Calu3 (cell line): ENCODE measurements around the gene MRTFA. TPM values are rescaled to one million over a fixed set of nuclear protein-coding genes. Genes with fewer than 3 reads are reported as not detected.

Experiments
- BruUV-seq: library from RNA; stranded (reverse); fragments of 400-500 nt; replicated peaks from 2 replicates; lab custom pipeline; 2021; lab: Mats Ljungman, UMichigan
- CTCF ChIA-PET: fragments of 300-600 bp; sonication (Branson Sonifier 250); formaldehyde crosslinking; loops from one replicate; lab custom pipeline; 2022; ENCODE audit warnings: antibody characterized with exemption; lab: Charles Lee
- DNase-seq: peaks from one replicate; pipeline ENCODE4 v3.0.0; 2022
- H3K27ac Mint-ChIP-seq: one replicate; pipeline ENCODE4 v1.8.0; 2022; ENCODE audit warnings: mixed read lengths; ENCODE audit not compliant: unreplicated experiment
- H3K27me3 Mint-ChIP-seq: one replicate; pipeline ENCODE4 v1.8.0; 2022; ENCODE audit warnings: mixed read lengths; ENCODE audit not compliant: unreplicated experiment
- H3K36me3 Mint-ChIP-seq: one replicate; pipeline ENCODE4 v1.8.0; 2022; ENCODE audit warnings: mild to moderate bottlenecking, moderate library complexity, mixed read lengths; ENCODE audit not compliant: insufficient read depth, unreplicated experiment
- H3K4me1 Mint-ChIP-seq: one replicate; pipeline ENCODE4 v1.8.0; 2022; ENCODE audit warnings: mild to moderate bottlenecking, low read depth, mixed read lengths; ENCODE audit not compliant: unreplicated experiment
- H3K4me3 Mint-ChIP-seq: one replicate; pipeline ENCODE4 v1.8.0; 2022; ENCODE audit warnings: mild to moderate bottlenecking, low read depth, moderate library complexity, mixed read lengths; ENCODE audit not compliant: unreplicated experiment
- H3K9me3 Mint-ChIP-seq: one replicate; pipeline ENCODE4 v1.8.0; 2022; ENCODE audit warnings: low read depth, mixed read lengths; ENCODE audit not compliant: unreplicated experiment
- intact Hi-C: fragments of 100-400 bp; cut with micrococcal nuclease; formaldehyde crosslinking; loops from one replicate; pipeline ENCODE4 v1.10.0; 2022; ENCODE audit not compliant: unreplicated experiment
- total RNA-seq: library from RNA; stranded (reverse); gene quantifications from 2 replicates; pipeline ENCODE4 v1.2.3, GENCODE V29; 2022
- TF ChIP-seq, protein P1 (sequence below): fragments of 200-600 bp; IDR thresholded peaks from one replicate; pipeline ENCODE4 v1.8.0; 2022; ENCODE audit warnings: antibody characterized with exemption; ENCODE audit not compliant: unreplicated experiment

Gene MRTFA
- total RNA-seq, 1 experiment from 2014 or later = 54.1 TPM

DNA sequence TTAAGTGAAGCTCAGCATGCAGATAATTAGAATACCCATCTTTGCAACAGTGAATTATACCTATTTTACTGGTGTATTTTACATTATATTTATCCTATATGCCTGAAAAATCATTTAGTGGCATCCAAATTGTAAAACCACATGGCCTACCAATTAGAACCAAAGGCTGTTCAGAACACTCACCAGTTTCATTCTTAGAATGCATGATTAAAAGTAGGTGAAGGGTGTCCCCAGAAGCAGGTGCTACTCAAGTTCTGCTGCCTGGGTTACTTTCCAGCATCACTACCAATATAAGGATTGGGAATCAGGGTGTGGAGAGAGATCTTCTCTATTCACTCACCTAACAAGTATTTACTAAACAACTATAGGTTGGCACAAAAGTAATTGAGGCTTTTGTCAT, 162.8 kb downstream of the MRTFA start:
- H3K4me1 Mint-ChIP-seq = peaks cover 14% of the 10 kb centered on the region
- no peak overlapping the region for H3K4me3 Mint-ChIP-seq
- no peak overlapping the region for H3K27ac Mint-ChIP-seq
- no peaks in the 10 kb centered on the region for H3K36me3 Mint-ChIP-seq
- TF ChIP-seq, protein P1, sequence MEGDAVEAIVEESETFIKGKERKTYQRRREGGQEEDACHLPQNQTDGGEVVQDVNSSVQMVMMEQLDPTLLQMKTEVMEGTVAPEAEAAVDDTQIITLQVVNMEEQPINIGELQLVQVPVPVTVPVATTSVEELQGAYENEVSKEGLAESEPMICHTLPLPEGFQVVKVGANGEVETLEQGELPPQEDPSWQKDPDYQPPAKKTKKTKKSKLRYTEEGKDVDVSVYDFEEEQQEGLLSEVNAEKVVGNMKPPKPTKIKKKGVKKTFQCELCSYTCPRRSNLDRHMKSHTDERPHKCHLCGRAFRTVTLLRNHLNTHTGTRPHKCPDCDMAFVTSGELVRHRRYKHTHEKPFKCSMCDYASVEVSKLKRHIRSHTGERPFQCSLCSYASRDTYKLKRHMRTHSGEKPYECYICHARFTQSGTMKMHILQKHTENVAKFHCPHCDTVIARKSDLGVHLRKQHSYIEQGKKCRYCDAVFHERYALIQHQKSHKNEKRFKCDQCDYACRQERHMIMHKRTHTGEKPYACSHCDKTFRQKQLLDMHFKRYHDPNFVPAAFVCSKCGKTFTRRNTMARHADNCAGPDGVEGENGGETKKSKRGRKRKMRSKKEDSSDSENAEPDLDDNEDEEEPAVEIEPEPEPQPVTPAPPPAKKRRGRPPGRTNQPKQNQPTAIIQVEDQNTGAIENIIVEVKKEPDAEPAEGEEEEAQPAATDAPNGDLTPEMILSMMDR = no peak
- intact Hi-C loops = no loop called here
- H3K27me3 Mint-ChIP-seq = no peaks in the 10 kb centered on the region
- H3K9me3 Mint-ChIP-seq = no peaks in the 10 kb centered on the region
- CTCF ChIA-PET = interaction anchor here (0.6 kb wide), 1 partner anchor 114 kb away, joined by 3 read pairs; no protein-coding TSS in a partner anchor
- no TSS peak for BruUV-seq
- no peak for DNase-seq

DNA sequence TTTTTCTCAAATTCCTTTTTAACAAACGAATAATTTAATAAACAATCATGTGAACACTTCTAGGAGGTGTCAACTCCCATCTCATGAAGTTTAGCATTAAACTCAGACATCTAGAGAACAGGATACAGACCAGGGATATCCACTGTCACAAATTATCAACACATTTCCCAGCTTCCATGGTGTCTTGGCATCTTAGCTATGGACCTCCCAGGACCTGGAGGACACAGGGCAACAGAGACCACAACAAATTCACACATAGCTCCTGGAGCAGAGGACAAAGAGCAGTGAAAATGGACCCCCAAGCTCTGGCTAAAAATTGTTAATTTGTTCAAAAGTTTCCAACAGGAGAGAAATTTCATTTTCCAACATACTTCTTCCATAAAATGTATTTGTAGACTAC, 163.9 kb downstream of the MRTFA start:
- Mint-ChIP-seq H3K4me1 (peaks cover 3% of the 10 kb centered on the region), H3K9me3 (no peaks in the 10 kb centered on the region), H3K27ac (no peak overlapping the region), H3K4me3 (no peak overlapping the region), H3K27me3 (no peaks in the 10 kb centered on the region), H3K36me3 (no peaks in the 10 kb centered on the region)
- TF ChIP-seq, protein P1 = no peak
- BruUV-seq = no TSS peak
- intact Hi-C loops = no loop called here
- no peak for DNase-seq
- CTCF ChIA-PET = no interaction called here

DNA sequence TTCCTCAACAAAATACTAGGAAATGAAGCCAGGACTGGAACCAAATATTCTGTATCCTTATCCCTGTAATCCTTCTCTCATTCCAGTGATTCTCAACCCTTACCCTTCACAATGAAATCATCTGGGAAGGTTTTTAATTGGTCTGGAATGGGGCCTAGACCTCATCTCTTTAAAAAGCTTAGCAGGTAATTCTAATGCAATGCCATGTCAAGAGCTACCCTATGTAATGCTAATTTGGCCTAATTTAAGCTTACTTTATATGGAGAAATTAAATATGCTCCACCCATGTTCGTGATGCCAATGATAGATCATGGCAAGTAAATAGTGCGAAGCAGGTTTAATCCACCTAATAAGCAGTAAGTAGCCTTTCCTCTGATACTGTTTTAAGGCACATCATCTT, 164.5 kb downstream of the MRTFA start:
- no TSS peak for BruUV-seq
- Mint-ChIP-seq H3K9me3 (no peaks in the 10 kb centered on the region), H3K4me3 (no peak overlapping the region), H3K27ac (no peak overlapping the region), H3K4me1 (no peaks in the 10 kb centered on the region), H3K36me3 (no peaks in the 10 kb centered on the region), H3K27me3 (no peaks in the 10 kb centered on the region)
- CTCF ChIA-PET = no interaction called here
- TF ChIP-seq, protein P1 = no peak
- DNase-seq = no peak
- intact Hi-C loops = no loop called here

DNA sequence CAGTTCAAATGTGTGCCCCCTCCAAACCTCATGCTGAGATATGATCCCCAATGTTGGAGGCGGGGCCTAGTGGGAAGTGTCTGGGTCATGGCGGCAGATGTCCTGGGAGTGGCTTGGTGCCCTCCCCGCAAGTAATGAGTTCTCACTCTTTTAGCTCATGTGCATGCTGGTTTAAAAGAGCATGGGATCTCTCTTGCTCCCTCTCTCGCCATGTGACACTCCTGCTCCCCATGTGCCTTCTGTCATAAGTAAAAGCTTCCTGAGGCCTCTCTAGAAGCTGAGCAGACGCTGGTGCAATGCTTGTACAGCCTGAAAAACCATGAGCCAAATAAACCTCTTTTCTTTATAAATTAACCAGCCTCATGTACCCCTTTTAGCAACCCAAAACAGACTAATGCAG, 167.3 kb downstream of the MRTFA start:
- Mint-ChIP-seq H3K9me3 (no peaks in the 10 kb centered on the region), H3K27me3 (no peaks in the 10 kb centered on the region), H3K4me1 (no peaks in the 10 kb centered on the region), H3K36me3 (no peaks in the 10 kb centered on the region), H3K4me3 (no peak overlapping the region), H3K27ac (no peak overlapping the region)
- intact Hi-C loops = no loop called here
- no peak for DNase-seq
- CTCF ChIA-PET = no interaction called here
- TF ChIP-seq, protein P1 = no peak
- no TSS peak for BruUV-seq
